GM23248 (cell line): ENCODE data around the gene PCK2. TPM values are rescaled to one million over a fixed set of nuclear protein-coding genes. Genes with fewer than 3 reads are reported as not detected.

Experiments
- DNase-seq: peaks from one replicate; pipeline ENCODE4 v3.0.0-alpha.2; 2015
- H2AFZ ChIP-seq: fragments of 200-600 bp; sonication (generic); 2 replicates; pipeline ENCODE4 v1.6.1; 2016; ENCODE audit warnings: antibody characterized with exemption
- H3F3A ChIP-seq: fragments of 200-600 bp; sonication (generic); 2 replicates; pipeline ENCODE4 v1.6.1; 2016; ENCODE audit warnings: mild to moderate bottlenecking, antibody characterized with exemption, mixed run types; ENCODE audit not compliant: insufficient read depth
- H3K27ac ChIP-seq: fragments of 200-600 bp; sonication (generic); 2 replicates; pipeline ENCODE4 v1.5.1; 2016; ENCODE audit warnings: mild to moderate bottlenecking
- H3K27me3 ChIP-seq: fragments of 200-600 bp; sonication (generic); replicated peaks from 2 replicates; pipeline ENCODE4 v1.6.1; 2016; ENCODE audit warnings: mild to moderate bottlenecking; ENCODE audit not compliant: insufficient read depth
- H3K36me3 ChIP-seq: fragments of 200-600 bp; sonication (generic); 2 replicates; pipeline ENCODE4 v1.6.1; 2016; ENCODE audit warnings: low read depth, mild to moderate bottlenecking
- H3K4me1 ChIP-seq: fragments of 200-600 bp; sonication (generic); 2 replicates; pipeline ENCODE4 v1.6.1; 2016; ENCODE audit warnings: mild to moderate bottlenecking; ENCODE audit not compliant: insufficient read depth
- H3K4me2 ChIP-seq: fragments of 200-600 bp; sonication (generic); one replicate; pipeline ENCODE4 v1.6.1; 2016; ENCODE audit warnings: mild to moderate bottlenecking; ENCODE audit not compliant: unreplicated experiment
- H3K4me3 ChIP-seq: fragments of 200-600 bp; sonication (generic); 2 replicates; pipeline ENCODE4 v1.5.1; 2016; ENCODE audit warnings: mild to moderate bottlenecking
- H3K79me2 ChIP-seq: fragments of 200-600 bp; sonication (generic); 2 replicates; pipeline ENCODE4 v1.6.1; 2016; ENCODE audit warnings: mild to moderate bottlenecking; ENCODE audit not compliant: insufficient read depth
- H3K9ac ChIP-seq: fragments of 200-600 bp; sonication (generic); 2 replicates; pipeline ENCODE4 v1.6.1; 2016; ENCODE audit warnings: mild to moderate bottlenecking
- H3K9me2 ChIP-seq: fragments of 200-600 bp; sonication (generic); 2 replicates; pipeline ENCODE4 v1.6.1; 2016; ENCODE audit warnings: mixed run types, mild to moderate bottlenecking, moderate library complexity; ENCODE audit not compliant: insufficient read depth
- H3K9me3 ChIP-seq: fragments of 200-600 bp; sonication (generic); one replicate; pipeline ENCODE4 v1.6.1; 2017; ENCODE audit warnings: low read depth
- H4K20me1 ChIP-seq: fragments of 200-600 bp; sonication (generic); 2 replicates; pipeline ENCODE4 v1.6.0; 2016; ENCODE audit not compliant: insufficient read depth
- EZH2 ChIP-seq: fragments of 200-600 bp; sonication (generic); IDR thresholded peaks from 2 replicates; pipeline ENCODE4 v1.6.1; 2018; ENCODE audit warnings: antibody characterized with exemption, mild to moderate bottlenecking; ENCODE audit not compliant: insufficient read depth, poor library complexity, severe bottlenecking
- EZH2phosphoT487 ChIP-seq: fragments of 200-600 bp; sonication (generic); IDR thresholded peaks from 2 replicates; pipeline ENCODE4 v1.6.1; 2018; ENCODE audit warnings: antibody characterized with exemption, moderate library complexity, mild to moderate bottlenecking, low read depth; ENCODE audit not compliant: insufficient read depth
- WGBS, 2 experiments: methylation state at CpG; one replicate each; pipeline ENCODE4 v1.1.6; 2015 to 2017; ENCODE audit warnings: low lambda C conversion rate in 2 of 2, low coverage in 1 of 2; ENCODE audit errors: missing lambda C conversion rate in 2 of 2; 5-methylcytosine and 5-hydroxymethylcytosine counted together
- in situ Hi-C: fragments of 300-500 bp; cut with MboI; formaldehyde crosslinking; loops from 2 replicates; pipeline ENCODE4 v1.15.0; 2020
- polyA plus RNA-seq: library from polyadenylated mRNA; unstranded; fragments of >200 nt; fragmentation: Nextera tagmentation; extraction: Ambion mirVana; gene quantifications from 2 replicates; pipeline ENCODE4 v1.2.1, GENCODE V29; 2016
- total RNA-seq: library from RNA; depleted of rRNA; stranded (reverse); fragments of >200 nt; shearing (Covaris generic); gene quantifications from 2 replicates; pipeline ENCODE4 v1.2.3, GENCODE V29; 2014

The PCK2 gene
- total and polyA plus RNA-seq, 2 experiments from 2014 or later = 84.3 to 148 TPM

DNA sequence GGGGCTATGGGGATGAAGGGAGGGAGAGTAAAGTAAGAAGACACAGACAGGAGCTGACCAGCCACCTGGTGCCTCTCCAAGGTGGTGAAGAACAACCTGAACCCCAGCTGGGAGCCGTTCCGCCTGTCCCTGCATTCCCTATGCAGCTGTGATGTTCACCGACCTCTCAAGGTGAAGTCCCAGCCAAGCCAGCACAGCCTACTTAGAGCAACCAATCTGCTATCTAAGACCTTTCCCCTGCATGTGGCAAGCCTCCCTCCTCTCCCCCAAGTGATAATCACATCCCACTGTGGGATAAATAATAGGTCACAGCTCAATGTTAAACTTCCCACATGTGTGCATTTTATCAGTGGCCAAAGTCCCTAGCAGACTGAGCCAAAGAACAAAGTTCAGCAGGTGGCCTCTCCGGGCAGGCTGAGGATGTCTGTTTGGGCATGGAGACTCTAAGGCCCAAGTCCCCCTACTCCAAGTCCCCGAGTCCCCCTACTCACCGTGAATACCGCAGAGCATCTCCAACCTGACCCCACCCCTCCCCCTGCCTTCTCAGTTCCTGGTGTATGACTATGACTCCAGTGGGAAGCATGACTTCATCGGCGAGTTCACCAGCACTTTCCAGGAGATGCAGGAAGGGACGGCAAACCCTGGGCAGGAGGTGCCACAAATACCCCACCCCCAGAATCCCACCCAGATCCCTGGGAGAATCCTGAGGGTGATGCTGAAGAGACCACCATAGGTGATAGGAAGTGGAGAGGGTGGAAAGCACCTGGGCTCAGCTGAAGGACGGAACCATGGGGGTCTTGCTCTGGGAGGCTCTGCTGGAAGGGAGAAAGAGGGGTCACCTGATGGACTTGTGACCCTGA, 19.3 kb upstream of the PCK2 start:
- Histone ChIP-seq H3F3A (no peaks in the 10 kb centered on the region), H3K9ac (no peak overlapping the region), H3K79me2 (no peaks in the 10 kb centered on the region), H3K4me3 (no peak overlapping the region), H4K20me1 (no peaks in the 10 kb centered on the region), H3K36me3 (no peaks in the 10 kb centered on the region), H3K9me2 (no peaks in the 10 kb centered on the region), H3K9me3 (no peaks in the 10 kb centered on the region), H2AFZ (no peak overlapping the region), H3K27me3 (peaks cover 12% of the 10 kb centered on the region), H3K27ac (no peak overlapping the region), H3K4me1 (no peaks in the 10 kb centered on the region), H3K4me2 (no peak overlapping the region)
- in situ Hi-C loops = no loop called here
- WGBS, 2 experiments = 60 to 61% methylated on average over 11 of the region's 11 CpGs
- no peak for DNase-seq
- TF ChIP-seq EZH2phosphoT487 (no peak), EZH2 (no peak)

DNA sequence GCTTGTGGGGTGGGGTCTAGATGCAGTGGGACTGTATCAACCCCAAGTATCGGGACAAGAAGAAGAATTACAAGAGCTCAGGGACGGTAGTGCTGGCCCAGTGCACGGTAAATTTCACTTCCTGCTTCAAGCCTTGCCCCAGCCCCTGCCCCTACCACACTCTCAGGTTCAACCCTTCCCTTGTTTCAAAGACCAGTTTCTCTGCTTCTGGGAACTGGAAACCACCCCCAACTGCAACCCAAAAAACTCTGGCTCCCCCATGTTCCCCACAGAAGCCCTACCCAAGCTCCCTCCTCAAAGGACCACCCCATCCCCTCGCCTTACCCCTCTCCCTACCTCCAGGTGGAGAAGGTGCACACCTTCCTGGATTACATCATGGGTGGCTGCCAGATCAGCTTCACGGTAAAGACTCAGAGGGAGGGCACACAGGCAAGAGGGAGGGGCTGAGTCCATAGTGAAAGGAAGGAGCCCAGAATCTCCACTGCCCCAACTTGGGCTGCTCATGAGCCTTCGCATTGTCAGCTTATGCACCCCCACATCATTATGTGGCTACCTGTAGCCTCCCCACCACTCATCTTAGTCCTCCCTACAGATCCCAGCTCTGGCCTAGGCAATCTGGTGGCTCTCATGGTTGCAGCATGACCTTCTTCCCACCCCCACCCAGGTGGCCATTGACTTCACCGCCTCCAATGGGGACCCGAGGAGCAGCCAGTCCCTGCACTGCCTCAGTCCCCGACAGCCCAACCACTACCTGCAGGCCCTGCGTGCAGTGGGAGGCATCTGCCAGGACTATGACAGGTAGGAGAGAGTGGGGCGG, 18.4 kb upstream of the PCK2 start:
- in situ Hi-C loops = no loop called here
- no peak overlapping the region for H3K9ac ChIP-seq
- H3K4me3 ChIP-seq = no peak overlapping the region
- H3F3A ChIP-seq = no peaks in the 10 kb centered on the region
- no peaks in the 10 kb centered on the region for H3K79me2 ChIP-seq
- TF ChIP-seq EZH2phosphoT487 (no peak), EZH2 (no peak)
- no peak overlapping the region for H3K27ac ChIP-seq
- 56 to 59% methylated on average over 11 of the region's 11 CpGs for WGBS, 2 experiments
- H3K9me2 ChIP-seq = no peaks in the 10 kb centered on the region
- no peak overlapping the region for H3K4me2 ChIP-seq
- DNase-seq = no peak
- H2AFZ ChIP-seq = no peak overlapping the region
- H3K9me3 ChIP-seq = no peaks in the 10 kb centered on the region
- H3K4me1 ChIP-seq = no peaks in the 10 kb centered on the region
- H4K20me1 ChIP-seq = no peaks in the 10 kb centered on the region
- no peaks in the 10 kb centered on the region for H3K36me3 ChIP-seq
- peaks cover 6% of the 10 kb centered on the region for H3K27me3 ChIP-seq

DNA sequence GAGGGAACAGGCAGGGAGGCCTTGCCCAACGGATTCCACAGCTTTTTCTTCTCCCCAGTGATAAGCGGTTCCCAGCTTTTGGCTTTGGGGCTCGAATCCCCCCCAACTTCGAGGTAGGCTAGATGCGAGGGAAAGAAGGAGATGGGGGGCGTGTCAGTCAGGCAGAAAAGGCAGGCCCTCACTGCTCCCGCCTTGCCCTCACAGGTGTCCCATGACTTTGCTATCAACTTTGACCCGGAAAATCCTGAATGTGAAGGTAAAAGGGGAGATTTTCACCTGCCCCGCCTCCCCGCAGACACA, 17.9 kb upstream of the PCK2 start:
- Histone ChIP-seq H3K4me2 (no peak overlapping the region), H3K9ac (no peak overlapping the region), H3K27me3 (peaks cover 6% of the 10 kb centered on the region), H3K4me3 (no peak overlapping the region), H3K36me3 (no peaks in the 10 kb centered on the region), H3F3A (no peaks in the 10 kb centered on the region), H3K27ac (no peak overlapping the region), H3K9me2 (no peaks in the 10 kb centered on the region), H3K4me1 (no peaks in the 10 kb centered on the region), H3K9me3 (no peaks in the 10 kb centered on the region), H3K79me2 (no peaks in the 10 kb centered on the region), H2AFZ (no peak overlapping the region), H4K20me1 (no peaks in the 10 kb centered on the region)
- in situ Hi-C loops = no loop called here
- TF ChIP-seq EZH2 (no peak), EZH2phosphoT487 (no peak)
- 66 to 81% methylated on average over 10 of the region's 10 CpGs for WGBS, 2 experiments
- no peak for DNase-seq

DNA sequence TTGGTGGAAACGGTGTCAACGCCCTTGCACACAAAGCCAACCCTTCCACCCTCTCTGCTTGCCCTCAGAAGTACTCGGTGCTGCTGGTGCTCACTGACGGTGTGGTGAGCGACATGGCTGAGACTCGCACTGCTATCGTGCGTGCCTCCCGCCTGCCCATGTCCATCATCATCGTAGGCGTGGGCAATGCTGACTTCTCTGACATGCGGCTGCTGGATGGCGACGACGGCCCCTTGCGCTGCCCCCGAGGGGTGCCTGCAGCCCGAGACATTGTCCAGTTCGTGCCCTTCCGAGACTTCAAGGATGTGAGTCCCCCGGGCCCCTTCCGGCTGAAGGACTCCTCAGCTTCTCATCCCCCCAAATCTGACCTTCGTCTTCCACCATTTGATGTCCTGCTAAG, 17.0 kb upstream of the PCK2 start:
- Histone ChIP-seq H3K36me3 (no peaks in the 10 kb centered on the region), H3K79me2 (no peaks in the 10 kb centered on the region), H3K4me2 (no peak overlapping the region), H2AFZ (no peak overlapping the region), H3K9ac (no peak overlapping the region), H3K27me3 (peaks cover 5% of the 10 kb centered on the region), H3K4me1 (no peaks in the 10 kb centered on the region), H3K9me3 (no peaks in the 10 kb centered on the region), H4K20me1 (no peaks in the 10 kb centered on the region), H3K9me2 (no peaks in the 10 kb centered on the region), H3F3A (no peaks in the 10 kb centered on the region), H3K27ac (no peak overlapping the region), H3K4me3 (no peak overlapping the region)
- 80% methylated on average over 22 to 23 of the region's 23 CpGs for WGBS, 2 experiments
- no peak for TF ChIP-seq EZH2phosphoT487
- no peak for TF ChIP-seq EZH2
- DNase-seq = no peak
- in situ Hi-C loops = no loop called here
